ENCODE results near the gene TRMT61B. TPM values are rescaled to one million over a fixed set of nuclear protein-coding genes. Genes with fewer than 3 reads are reported as not detected.

The TRMT61B gene
- total RNA-seq, 4 donors from 2014 or later, result 7.0 to 16.3 (median 10.6) TPM

GRCh38 chr2:28824870-28825269 is 45.2 kb downstream of the TRMT61B start:
- TF ChIP-seq CTCF (IDR thresholded peaks at IDR 0.05; ENCODE audit: low read depth), result no peak

- TF ChIP-seq CTCF (IDR thresholded peaks at IDR 0.05; ENCODE audit: low read depth), result no peak
Observed at GRCh38 chr2:28824207-28824606, 45.9 kb downstream of the TRMT61B start.

- TF ChIP-seq CTCF (IDR thresholded peaks at IDR 0.05; ENCODE audit: low read depth), result no peak
Observed at GRCh38 chr2:28822036-28822435, 48.1 kb downstream of the TRMT61B start.

GRCh38 chr2:28821295-28821958 is 48.7 kb downstream of the TRMT61B start:
- TF ChIP-seq CTCF (IDR thresholded peaks at IDR 0.05; ENCODE audit: low read depth), result no peak

GRCh38 chr2:28818053-28818452 is 52.1 kb downstream of the TRMT61B start:
- no peak for TF ChIP-seq CTCF (IDR thresholded peaks at IDR 0.05; ENCODE audit: low read depth)

GRCh38 chr2:28810384-28811285 is 59.5 kb downstream of the TRMT61B start, which contains the start of gene SPDYA:
TSS of gene SPDYA (plus strand) at chr2:28810834. CDS start at chr2:28816015, 5,181 bp downstream.
- TF ChIP-seq CTCF (IDR thresholded peaks at IDR 0.05; ENCODE audit: low read depth), result no peak

- TF ChIP-seq CTCF (IDR thresholded peaks at IDR 0.05; ENCODE audit: low read depth), result no peak
Observed at GRCh38 chr2:28809927-28810326, 60.2 kb downstream of the TRMT61B start.
